ENCODE data around the gene PCDHA2. TPM values are rescaled to one million over a fixed set of nuclear protein-coding genes. Genes with fewer than 3 reads are reported as not detected.
"Not testable (repeated sequence)": the region's sequence is repeated elsewhere in the genome, so short reads cannot be mapped to it uniquely, and the experiment has no call there.

Gene PCDHA2
- 1.3 TPM for polyA plus RNA-seq (2013, experiment 1 of 4)
- 1.3 TPM for polyA plus RNA-seq (2013, experiment 2 of 4)
- polyA plus RNA-seq (2013, experiment 3 of 4): 1.5 TPM
- polyA plus RNA-seq (2013, experiment 4 of 4): 1.6 TPM

- no peaks in the 10 kb centered on the region for H3K9me3 ChIP-seq (ENCODE audit: control insufficient read depth, low read length)
- 72 to 77% methylated on average over 27 of the region's 27 CpGs for WGBS, 2 experiments
- no peaks in the 10 kb centered on the region for H3K4me1 ChIP-seq (ENCODE audit: control insufficient read depth, insufficient read depth, low read length)
- H3K36me3 ChIP-seq (ENCODE audit: control insufficient read depth, insufficient read depth, low read length): peaks cover 9% of the 10 kb centered on the region
- H3K4me3 ChIP-seq (ENCODE audit: insufficient read depth, low read depth, low read length): peak within 1 kb of the TSS; percentile 7
- no peaks in the 10 kb centered on the region for H3K27me3 ChIP-seq (ENCODE audit: control insufficient read depth, insufficient read depth, low read length, poor library complexity, severe bottlenecking)
- H3K27ac ChIP-seq (ENCODE audit: insufficient read depth, low read depth, low read length, poor library complexity, severe bottlenecking): no peak within 1 kb of the TSS
Measured at GRCh38 chr5:140794595-140795258, at the start of gene PCDHA2. Gene PCDHA2 (plus strand): TSS chr5:140794852.

GRCh38 chr5:140753561-140753960 is 41.1 kb upstream of the PCDHA2 start:
- WGBS, 2 experiments: 84 to 85% methylated on average over 5 of the region's 5 CpGs

GRCh38 chr5:140764177-140764973 is 30.3 kb upstream of the PCDHA2 start:
- Histone ChIP-seq H3K27me3 (ENCODE audit: control insufficient read depth, insufficient read depth, low read length, poor library complexity, severe bottlenecking) (no peaks in the 10 kb centered on the region), H3K36me3 (ENCODE audit: control insufficient read depth, insufficient read depth, low read length) (no peaks in the 10 kb centered on the region), H3K4me3 (ENCODE audit: insufficient read depth, low read depth, low read length) (no peak overlapping the region), H3K9me3 (ENCODE audit: control insufficient read depth, low read length) (peaks cover 19% of the 10 kb centered on the region), H3K4me1 (ENCODE audit: control insufficient read depth, insufficient read depth, low read length) (no peaks in the 10 kb centered on the region), H3K27ac (ENCODE audit: insufficient read depth, low read depth, low read length, poor library complexity, severe bottlenecking) (no peak overlapping the region)
- 70% methylated on average over 2 of the region's 2 CpGs; no CpG with 5 or more reads in 1 of the 2 experiments for WGBS, 2 experiments

More at GRCh38 chr5:140753561-140753960, 41.1 kb upstream of the PCDHA2 start:
- no peaks in the 10 kb centered on the region for H3K4me1 ChIP-seq (ENCODE audit: control insufficient read depth, insufficient read depth, low read length)
- H3K27me3 ChIP-seq (ENCODE audit: control insufficient read depth, insufficient read depth, low read length, poor library complexity, severe bottlenecking): no peaks in the 10 kb centered on the region
- no peak overlapping the region for H3K4me3 ChIP-seq (ENCODE audit: insufficient read depth, low read depth, low read length)
- H3K27ac ChIP-seq (ENCODE audit: insufficient read depth, low read depth, low read length, poor library complexity, severe bottlenecking): no peak overlapping the region
- H3K9me3 ChIP-seq (ENCODE audit: control insufficient read depth, low read length): no peaks in the 10 kb centered on the region
- H3K36me3 ChIP-seq (ENCODE audit: control insufficient read depth, insufficient read depth, low read length): no peaks in the 10 kb centered on the region

GRCh38 chr5:140767444-140767843 is 27.2 kb upstream of the PCDHA2 start:
- H3K4me1 ChIP-seq (ENCODE audit: control insufficient read depth, insufficient read depth, low read length): no peaks in the 10 kb centered on the region
- H3K4me3 ChIP-seq (ENCODE audit: insufficient read depth, low read depth, low read length): no peak overlapping the region
- peaks cover 23% of the 10 kb centered on the region for H3K9me3 ChIP-seq (ENCODE audit: control insufficient read depth, low read length)
- WGBS, 2 experiments: 73 to 100% methylated on average over 1 to 2 of the region's 4 CpGs
- no peak overlapping the region for H3K27ac ChIP-seq (ENCODE audit: insufficient read depth, low read depth, low read length, poor library complexity, severe bottlenecking)
- no peaks in the 10 kb centered on the region for H3K36me3 ChIP-seq (ENCODE audit: control insufficient read depth, insufficient read depth, low read length)
- H3K27me3 ChIP-seq (ENCODE audit: control insufficient read depth, insufficient read depth, low read length, poor library complexity, severe bottlenecking): no peaks in the 10 kb centered on the region

GRCh38 chr5:140780512-140780911 is 14.1 kb upstream of the PCDHA2 start:
- H3K9me3 ChIP-seq (ENCODE audit: control insufficient read depth, low read length): peaks cover 3% of the 10 kb centered on the region
- no peak overlapping the region for H3K4me3 ChIP-seq (ENCODE audit: insufficient read depth, low read depth, low read length)
- no CpG with 5 or more reads among the region's 1 CpG for WGBS, 2 experiments
- no peaks in the 10 kb centered on the region for H3K4me1 ChIP-seq (ENCODE audit: control insufficient read depth, insufficient read depth, low read length)
- no peaks in the 10 kb centered on the region for H3K36me3 ChIP-seq (ENCODE audit: control insufficient read depth, insufficient read depth, low read length)
- H3K27me3 ChIP-seq (ENCODE audit: control insufficient read depth, insufficient read depth, low read length, poor library complexity, severe bottlenecking): no peaks in the 10 kb centered on the region
- no peak overlapping the region for H3K27ac ChIP-seq (ENCODE audit: insufficient read depth, low read depth, low read length, poor library complexity, severe bottlenecking)

- no peaks in the 10 kb centered on the region for H3K4me1 ChIP-seq (ENCODE audit: control insufficient read depth, insufficient read depth, low read length)
- peaks cover 7% of the 10 kb centered on the region for H3K9me3 ChIP-seq (ENCODE audit: control insufficient read depth, low read length)
- no peaks in the 10 kb centered on the region for H3K27me3 ChIP-seq (ENCODE audit: control insufficient read depth, insufficient read depth, low read length, poor library complexity, severe bottlenecking)
- no peak within 1 kb of the TSS for H3K4me3 ChIP-seq (ENCODE audit: insufficient read depth, low read depth, low read length)
- H3K36me3 ChIP-seq (ENCODE audit: control insufficient read depth, insufficient read depth, low read length): no peaks in the 10 kb centered on the region
- H3K27ac ChIP-seq (ENCODE audit: insufficient read depth, low read depth, low read length, poor library complexity, severe bottlenecking): no peak within 1 kb of the TSS
- WGBS, 2 experiments: 91 to 92% methylated on average over 29 of the region's 29 CpGs
Measured at GRCh38 chr5:140785905-140786686, 8.6 kb upstream of the PCDHA2 start, which contains the start of gene PCDHA1. Gene PCDHA1 (plus strand): TSS chr5:140786140.

GRCh38 chr5:140787422-140787821 is 7.2 kb upstream of the PCDHA2 start:
- 95 to 97% methylated on average over 44 of the region's 44 CpGs for WGBS, 2 experiments

GRCh38 chr5:140787849-140788504 is 6.7 kb upstream of the PCDHA2 start:
- not testable (repeated sequence) for H3K27me3 ChIP-seq (ENCODE audit: control insufficient read depth, insufficient read depth, low read length, poor library complexity, severe bottlenecking); H3K9me3 ChIP-seq (ENCODE audit: control insufficient read depth, low read length); H3K4me1 ChIP-seq (ENCODE audit: control insufficient read depth, insufficient read depth, low read length); H3K4me3 ChIP-seq (ENCODE audit: insufficient read depth, low read depth, low read length); H3K27ac ChIP-seq (ENCODE audit: insufficient read depth, low read depth, low read length, poor library complexity, severe bottlenecking); H3K36me3 ChIP-seq (ENCODE audit: control insufficient read depth, insufficient read depth, low read length)
- WGBS, 2 experiments: 96% methylated on average over 70 of the region's 70 CpGs

More at GRCh38 chr5:140787422-140787821, 7.2 kb upstream of the PCDHA2 start:
- not testable (repeated sequence) for H3K4me3 ChIP-seq (ENCODE audit: insufficient read depth, low read depth, low read length); H3K27ac ChIP-seq (ENCODE audit: insufficient read depth, low read depth, low read length, poor library complexity, severe bottlenecking); H3K36me3 ChIP-seq (ENCODE audit: control insufficient read depth, insufficient read depth, low read length); H3K9me3 ChIP-seq (ENCODE audit: control insufficient read depth, low read length); H3K4me1 ChIP-seq (ENCODE audit: control insufficient read depth, insufficient read depth, low read length); H3K27me3 ChIP-seq (ENCODE audit: control insufficient read depth, insufficient read depth, low read length, poor library complexity, severe bottlenecking)

GRCh38 chr5:140791089-140791488 is 3.6 kb upstream of the PCDHA2 start:
- Histone ChIP-seq H3K27me3 (ENCODE audit: control insufficient read depth, insufficient read depth, low read length, poor library complexity, severe bottlenecking) (no peaks in the 10 kb centered on the region), H3K36me3 (ENCODE audit: control insufficient read depth, insufficient read depth, low read length) (peaks cover 7% of the 10 kb centered on the region), H3K4me1 (ENCODE audit: control insufficient read depth, insufficient read depth, low read length) (no peaks in the 10 kb centered on the region), H3K27ac (ENCODE audit: insufficient read depth, low read depth, low read length, poor library complexity, severe bottlenecking) (no peak overlapping the region), H3K4me3 (ENCODE audit: insufficient read depth, low read depth, low read length) (no peak overlapping the region), H3K9me3 (ENCODE audit: control insufficient read depth, low read length) (peaks cover 4% of the 10 kb centered on the region)
- WGBS, 2 experiments: 95% methylated on average over 2 of the region's 2 CpGs

Data from ectodermal cell (in vitro differentiated cells).